GM12892 (cell line): ENCODE measurements around the gene LYPLA2.

ENCODE experiments used
- POLR2A ChIP-seq: IDR thresholded peaks from 2 replicates; pipeline ENCODE4 v1.6.1; 2011; ENCODE audit warnings: low read depth, low read length, control low read depth
- POLR2AphosphoS5 ChIP-seq: IDR thresholded peaks from 2 replicates; pipeline ENCODE4 v1.6.1; 2011; ENCODE audit warnings: low read depth, low read length, control low read depth

- no peak for TF ChIP-seq POLR2A
- TF ChIP-seq POLR2AphosphoS5: no peak
Observed at GRCh38 chr1:23772049-23772853, 18.7 kb upstream of the LYPLA2 start.
